Osteocyte (in vitro differentiated cells): Measurements from ENCODE around the gene EID3. TPM values are rescaled to one million over a fixed set of nuclear protein-coding genes. Genes with fewer than 3 reads are reported as not detected.

Experiments used
- DNase-seq: peaks from one replicate; pipeline ENCODE4 v3.0.0; 2021; ENCODE audit warnings: mixed read lengths; ENCODE audit not compliant: unreplicated experiment; ENCODE audit errors: extremely low spot score
- H3K27ac Mint-ChIP-seq: one replicate; pipeline ENCODE4 v1.8.0; 2021; ENCODE audit warnings: mild to moderate bottlenecking, mixed read lengths; ENCODE audit not compliant: unreplicated experiment
- H3K27me3 Mint-ChIP-seq: one replicate; pipeline ENCODE4 v1.8.0; 2021; ENCODE audit warnings: mixed read lengths; ENCODE audit not compliant: unreplicated experiment
- H3K36me3 Mint-ChIP-seq: one replicate; pipeline ENCODE4 v1.8.0; 2021; ENCODE audit warnings: mixed read lengths; ENCODE audit not compliant: unreplicated experiment
- H3K4me1 Mint-ChIP-seq: one replicate; pipeline ENCODE4 v1.8.0; 2021; ENCODE audit warnings: mixed read lengths; ENCODE audit not compliant: unreplicated experiment
- H3K4me3 Mint-ChIP-seq: one replicate; pipeline ENCODE4 v1.8.0; 2021; ENCODE audit warnings: mild to moderate bottlenecking, moderate library complexity, mixed read lengths; ENCODE audit not compliant: unreplicated experiment
- H3K9me3 Mint-ChIP-seq: one replicate; pipeline ENCODE4 v1.8.0; 2021; ENCODE audit warnings: mixed read lengths; ENCODE audit not compliant: unreplicated experiment
- CTCF ChIP-seq: fragments of 200-600 bp; sonication (generic); IDR thresholded peaks from 2 replicates; pipeline ENCODE4 v1.5.0; 2021; ENCODE audit warnings: antibody characterized with exemption, mild to moderate bottlenecking, moderate library complexity
- total RNA-seq: library from RNA; stranded (reverse); gene quantifications from 2 replicates; pipeline ENCODE4 v1.2.1, GENCODE V29; 2021

The EID3 gene
- total RNA-seq, 1 donor from 2014 or later: 3.7 TPM

- no peaks in the 10 kb centered on the region for H3K36me3 Mint-ChIP-seq
- H3K4me3 Mint-ChIP-seq: no peak overlapping the region
- no peak for DNase-seq
- no peaks in the 10 kb centered on the region for H3K9me3 Mint-ChIP-seq
- no peak for TF ChIP-seq CTCF
- peaks cover 23% of the 10 kb centered on the region for H3K4me1 Mint-ChIP-seq
- no peak overlapping the region for H3K27ac Mint-ChIP-seq
- no peaks in the 10 kb centered on the region for H3K27me3 Mint-ChIP-seq
Measured at GRCh38 chr12:104279164-104279563, 24.4 kb upstream of the EID3 start.

- DNase-seq: no peak
- peaks cover 23% of the 10 kb centered on the region for H3K4me1 Mint-ChIP-seq
- no peaks in the 10 kb centered on the region for H3K36me3 Mint-ChIP-seq
- H3K9me3 Mint-ChIP-seq: no peaks in the 10 kb centered on the region
- H3K4me3 Mint-ChIP-seq: no peak overlapping the region
- no peak for TF ChIP-seq CTCF
- H3K27ac Mint-ChIP-seq: no peak overlapping the region
- H3K27me3 Mint-ChIP-seq: no peaks in the 10 kb centered on the region
Measured at GRCh38 chr12:104280111-104280510, 23.4 kb upstream of the EID3 start.

GRCh38 chr12:104280717-104281458 is 22.7 kb upstream of the EID3 start:
- DNase-seq: no peak
- Mint-ChIP-seq H3K27me3 (no peaks in the 10 kb centered on the region), H3K4me1 (peaks cover 27% of the 10 kb centered on the region)

GRCh38 chr12:104281636-104282035 is 21.9 kb upstream of the EID3 start:
- H3K27ac Mint-ChIP-seq: peak overlapping the region; percentile 78
- TF ChIP-seq CTCF: no peak
- H3K4me3 Mint-ChIP-seq: no peak overlapping the region
- H3K36me3 Mint-ChIP-seq: no peaks in the 10 kb centered on the region
- H3K4me1 Mint-ChIP-seq: peaks cover 35% of the 10 kb centered on the region
- no peaks in the 10 kb centered on the region for H3K27me3 Mint-ChIP-seq
- no peaks in the 10 kb centered on the region for H3K9me3 Mint-ChIP-seq
- no peak for DNase-seq

More at GRCh38 chr12:104280717-104281458, 22.7 kb upstream of the EID3 start:
- no peak overlapping the region for H3K4me3 Mint-ChIP-seq
- no peaks in the 10 kb centered on the region for H3K9me3 Mint-ChIP-seq
- peak overlapping the region; percentile 43 for H3K27ac Mint-ChIP-seq
- H3K36me3 Mint-ChIP-seq: no peaks in the 10 kb centered on the region
- no peak for TF ChIP-seq CTCF

- H3K4me1 Mint-ChIP-seq: peaks cover 36% of the 10 kb centered on the region
- no peak for TF ChIP-seq CTCF
Measured at GRCh38 chr12:104282109-104282508, 21.4 kb upstream of the EID3 start.

More at GRCh38 chr12:104282109-104282508, 21.4 kb upstream of the EID3 start:
- no peaks in the 10 kb centered on the region for H3K36me3 Mint-ChIP-seq
- no peaks in the 10 kb centered on the region for H3K9me3 Mint-ChIP-seq
- no peaks in the 10 kb centered on the region for H3K27me3 Mint-ChIP-seq
- no peak for DNase-seq
- H3K27ac Mint-ChIP-seq: peak overlapping the region; percentile 78
- H3K4me3 Mint-ChIP-seq: no peak overlapping the region
